GM12878 (cell line): ENCODE data around the gene FAM234B. TPM values are rescaled to one million over a fixed set of nuclear protein-coding genes. Genes with fewer than 3 reads are reported as not detected.

Experiments used
- ATAC-seq: fragments of 200-7000 bp; cut with Tn5 transposase; 3 replicates; pipeline ENCODE4 v1.9.1; 2020; ENCODE audit warnings: mild to moderate bottlenecking, moderate library complexity
- BruUV-seq: library from RNA; stranded (reverse); fragments of 400-500 nt; replicated peaks from 2 replicates; lab custom pipeline; 2021; lab: Mats Ljungman, UMichigan
- CTCF ChIA-PET: fragments of 300-600 bp; sonication (Branson Sonifier 250); formaldehyde crosslinking; extraction: SDS; loops from one replicate; lab custom pipeline; 2021; ENCODE audit warnings: inconsistent platforms; lab: Yijun Ruan, JAX
- POLR2A ChIA-PET: fragments of 350-600 bp; formaldehyde crosslinking; extraction: SDS; loops from one replicate; lab custom pipeline; 2021; ENCODE audit warnings: inconsistent platforms; lab: Charles Lee
- RAD21 ChIA-PET: fragments of 300-600 bp; sonication (Branson Sonifier 250); formaldehyde crosslinking; loops from one replicate; lab custom pipeline; 2023; ENCODE audit warnings: antibody characterized with exemption; ENCODE audit not compliant: unreplicated experiment; lab: Charles Lee
- SMC1A ChIA-PET: fragments of 300-600 bp; sonication (Branson Sonifier 250); formaldehyde crosslinking; loops from one replicate; lab custom pipeline; 2023; ENCODE audit not compliant: unreplicated experiment, uncharacterized antibody; lab: Charles Lee
- DNase-seq: peaks from one replicate; pipeline ENCODE4 v3.0.0-alpha.2; 2011; ENCODE audit warnings: low read depth, low spot score
- FAIRE-seq: peaks from 3 replicates; lab custom pipeline; 2011; peaks lifted over from hg19 to GRCh38; lab: Jason Lieb, UNC
- H2AFZ ChIP-seq: 2 replicates; pipeline ENCODE4 v1.6.0; 2011; ENCODE audit warnings: low read depth, low read length, control low read depth; ENCODE audit not compliant: control insufficient read depth
- H3K27ac ChIP-seq: 2 replicates; pipeline ENCODE4 v1.5.1; 2011; ENCODE audit warnings: control low read depth; ENCODE audit not compliant: control insufficient read depth, insufficient read depth
- H3K27me3 ChIP-seq, 2 experiments: replicated peaks in 1 of 2; 2 replicates each; pipeline versions ENCODE4 v1.6.0 to v1.6.1; 2011; ENCODE audit warnings: low read length in 1 of 2; ENCODE audit not compliant: control insufficient read depth in 2 of 2, insufficient read depth in 2 of 2
- H3K36me3 ChIP-seq, 2 experiments: 2 replicates each; pipeline ENCODE4 v1.5.1; 2011; ENCODE audit warnings: low read length in 1 of 2; ENCODE audit not compliant: control insufficient read depth in 2 of 2, insufficient read depth in 2 of 2
- H3K4me1 ChIP-seq: 2 replicates; pipeline ENCODE4 v1.6.1; 2011; ENCODE audit warnings: mild to moderate bottlenecking, low read length, moderate library complexity, mixed read lengths; ENCODE audit not compliant: control insufficient read depth, insufficient read depth
- H3K4me2 ChIP-seq: 2 replicates; pipeline ENCODE4 v1.6.0; 2011; ENCODE audit warnings: control low read depth; ENCODE audit not compliant: control insufficient read depth, insufficient read depth
- H3K4me3 ChIP-seq: fragments of 200-600 bp; sonication (generic); 2 replicates; pipeline ENCODE4 v1.5.1; 2016
- H3K79me2 ChIP-seq: 2 replicates; pipeline ENCODE4 v1.6.0; 2011; ENCODE audit warnings: low read length; ENCODE audit not compliant: control insufficient read depth, insufficient read depth
- H3K9ac ChIP-seq: 2 replicates; pipeline ENCODE4 v1.8.0; 2011; ENCODE audit warnings: low read length, control low read depth, mixed read lengths; ENCODE audit not compliant: control insufficient read depth, insufficient read depth
- H3K9me3 ChIP-seq: replicated peaks from 3 replicates; pipeline ENCODE4 v1.5.1; 2011; ENCODE audit warnings: mild to moderate bottlenecking, low read length; ENCODE audit not compliant: control insufficient read depth, insufficient read depth
- H4K20me1 ChIP-seq: 2 replicates; pipeline ENCODE4 v1.6.0; 2011; ENCODE audit not compliant: control insufficient read depth, insufficient read depth
- CREB1 ChIP-seq: IDR thresholded peaks from 2 replicates; pipeline ENCODE4 v1.6.1; 2012; ENCODE audit warnings: low read depth, mild to moderate bottlenecking, inconsistent platforms
- FOS ChIP-seq: IDR thresholded peaks from 3 replicates; pipeline ENCODE4 v1.6.1; 2011; ENCODE audit warnings: borderline replicate concordance; ENCODE audit not compliant: insufficient read length; ENCODE audit errors: extremely low read depth
- MXI1 ChIP-seq: fragments of 150-350 bp; IDR thresholded peaks from 2 replicates; pipeline ENCODE4 v1.6.1; 2011; ENCODE audit warnings: low read depth, mild to moderate bottlenecking, inconsistent platforms, low read length, improper control_type of control experiment
- ZSCAN29 ChIP-seq: fragments of 450-650 bp; IDR thresholded peaks from 2 replicates; pipeline ENCODE4 v1.6.1; 2017; ENCODE audit warnings: mild to moderate bottlenecking, moderate library complexity
- WGBS: methylation state at CpG from one replicate; pipeline ENCODE4 v1.1.6; 2016; ENCODE audit warnings: low lambda C conversion rate; ENCODE audit not compliant: insufficient replicate concordance, insufficient coverage; ENCODE audit errors: missing lambda C conversion rate; 5-methylcytosine and 5-hydroxymethylcytosine counted together
- in situ Hi-C: fragments of 300-500 bp; cut with MboI; formaldehyde crosslinking; loops from 9 replicates; pipeline ENCODE4 v1.14.3; 2018; ENCODE audit warnings: mixed read lengths
- intact Hi-C: fragments of 100-400 bp; cut with micrococcal nuclease; formaldehyde crosslinking; loops from one replicate; pipeline ENCODE4 v1.14.2; 2022; ENCODE audit not compliant: unreplicated experiment
- polyA plus RNA-seq, 11 experiments: library from polyadenylated mRNA; depleted of rRNA in 4 of 11; unstranded in 6 of 11; stranded (reverse) in 5 of 11; fragments of >200 nt; fragmentation: Nextera tagmentation in 4 of 11; fragmentation: Illumina TruSeq in 1 of 11; extraction: Ambion mirVana in 4 of 11; extraction: Trizol in 1 of 11; gene quantifications; 1 replicate in 1 of 11; 2 replicates in 10 of 11; pipeline versions ENCODE4 v1.2.1 to v1.2.3, GENCODE V29; 2011 to 2016; ENCODE audit warnings: inconsistent platforms in 2 of 11, missing spikeins in 2 of 11, low read depth in 1 of 11
- total RNA-seq, 4 experiments: library from RNA; depleted of rRNA in 3 of 4; stranded (reverse); fragments of >200 nt in 3 of 4; fragmentation: Illumina TruSeq in 1 of 4; extraction: Trizol in 1 of 4; gene quantifications; 2 replicates each; pipeline versions ENCODE4 v1.2.1 to v1.2.3, GENCODE V29; 2013 to 2021
- TF ChIP-seq, protein P1 (sequence below): fragments of 150-350 bp; IDR thresholded peaks from 2 replicates; pipeline ENCODE4 v1.6.1; 2016; ENCODE audit warnings: low read depth, low read length

The FAM234B gene
- total and polyA plus RNA-seq, 10 of the 15 experiments (the other 5 are each of a cell fraction or from before 2014, with no cell fraction given) = 0.09 to 2.8 (median 0.18) TPM

GRCh38 chr12:12997734-12998133, 46.4 kb upstream of the FAM234B start:
- FAIRE-seq = no peak
- Histone ChIP-seq H3K79me2 (no peaks in the 10 kb centered on the region), H3K9ac (no peak overlapping the region), H3K9me3 (no peaks in the 10 kb centered on the region; the same call in 2 of the 3 replicates), H3K4me2 (no peak overlapping the region), H3K36me3 (no peaks in the 10 kb centered on the region), H2AFZ (no peak overlapping the region), H3K27me3 (peaks cover 10 to 15% of the 10 kb centered on the region in 2 experiments), H3K4me3 (no peak overlapping the region), H4K20me1 (no peaks in the 10 kb centered on the region; the same call in 1 of the 2 replicates)
- POLR2A ChIA-PET = no interaction called here
- in situ Hi-C loops (no loop called here), intact Hi-C loops (no loop called here)
- RAD21 ChIA-PET = no interaction called here
- WGBS = 8% methylated on average over 2 of the region's 2 CpGs
- DNase-seq = no peak
- CTCF ChIA-PET = interaction anchor here (1.0 to 1.6 kb wide), 2 partner anchors 14 to 15 kb away, joined by 3 read pairs; no protein-coding TSS in a partner anchor
- SMC1A ChIA-PET = no interaction called here
- BruUV-seq = no TSS peak
- no peak for ATAC-seq
- TF ChIP-seq ZSCAN29 (no peak), CREB1 (no peak), FOS (no peak), MXI1 (no peak)
- TF ChIP-seq, protein P1, sequence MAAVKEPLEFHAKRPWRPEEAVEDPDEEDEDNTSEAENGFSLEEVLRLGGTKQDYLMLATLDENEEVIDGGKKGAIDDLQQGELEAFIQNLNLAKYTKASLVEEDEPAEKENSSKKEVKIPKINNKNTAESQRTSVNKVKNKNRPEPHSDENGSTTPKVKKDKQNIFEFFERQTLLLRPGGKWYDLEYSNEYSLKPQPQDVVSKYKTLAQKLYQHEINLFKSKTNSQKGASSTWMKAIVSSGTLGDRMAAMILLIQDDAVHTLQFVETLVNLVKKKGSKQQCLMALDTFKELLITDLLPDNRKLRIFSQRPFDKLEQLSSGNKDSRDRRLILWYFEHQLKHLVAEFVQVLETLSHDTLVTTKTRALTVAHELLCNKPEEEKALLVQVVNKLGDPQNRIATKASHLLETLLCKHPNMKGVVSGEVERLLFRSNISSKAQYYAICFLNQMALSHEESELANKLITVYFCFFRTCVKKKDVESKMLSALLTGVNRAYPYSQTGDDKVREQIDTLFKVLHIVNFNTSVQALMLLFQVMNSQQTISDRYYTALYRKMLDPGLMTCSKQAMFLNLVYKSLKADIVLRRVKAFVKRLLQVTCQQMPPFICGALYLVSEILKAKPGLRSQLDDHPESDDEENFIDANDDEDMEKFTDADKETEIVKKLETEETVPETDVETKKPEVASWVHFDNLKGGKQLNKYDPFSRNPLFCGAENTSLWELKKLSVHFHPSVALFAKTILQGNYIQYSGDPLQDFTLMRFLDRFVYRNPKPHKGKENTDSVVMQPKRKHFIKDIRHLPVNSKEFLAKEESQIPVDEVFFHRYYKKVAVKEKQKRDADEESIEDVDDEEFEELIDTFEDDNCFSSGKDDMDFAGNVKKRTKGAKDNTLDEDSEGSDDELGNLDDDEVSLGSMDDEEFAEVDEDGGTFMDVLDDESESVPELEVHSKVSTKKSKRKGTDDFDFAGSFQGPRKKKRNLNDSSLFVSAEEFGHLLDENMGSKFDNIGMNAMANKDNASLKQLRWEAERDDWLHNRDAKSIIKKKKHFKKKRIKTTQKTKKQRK = no peak
- TF ChIP-seq, all 136 proteins: peak for 0
- H3K4me1 ChIP-seq = peaks cover 8% of the 10 kb centered on the region
- H3K27ac ChIP-seq = no peak overlapping the region
